HG02885 (cell line): Measurements from ENCODE around the gene CDC42BPA.

Experiments used
- ATAC-seq: cut with Tn5 transposase; IDR thresholded peaks from one replicate; pipeline ENCODE4 v1.9.1; 2021; ENCODE audit warnings: mild to moderate bottlenecking; ENCODE audit not compliant: unreplicated experiment, poor library complexity

CDC42BPA gene

GRCh38 chr1:227086636-227087035 lies 231.7 kb downstream of the CDC42BPA start:
- no peak for ATAC-seq

DNA sequence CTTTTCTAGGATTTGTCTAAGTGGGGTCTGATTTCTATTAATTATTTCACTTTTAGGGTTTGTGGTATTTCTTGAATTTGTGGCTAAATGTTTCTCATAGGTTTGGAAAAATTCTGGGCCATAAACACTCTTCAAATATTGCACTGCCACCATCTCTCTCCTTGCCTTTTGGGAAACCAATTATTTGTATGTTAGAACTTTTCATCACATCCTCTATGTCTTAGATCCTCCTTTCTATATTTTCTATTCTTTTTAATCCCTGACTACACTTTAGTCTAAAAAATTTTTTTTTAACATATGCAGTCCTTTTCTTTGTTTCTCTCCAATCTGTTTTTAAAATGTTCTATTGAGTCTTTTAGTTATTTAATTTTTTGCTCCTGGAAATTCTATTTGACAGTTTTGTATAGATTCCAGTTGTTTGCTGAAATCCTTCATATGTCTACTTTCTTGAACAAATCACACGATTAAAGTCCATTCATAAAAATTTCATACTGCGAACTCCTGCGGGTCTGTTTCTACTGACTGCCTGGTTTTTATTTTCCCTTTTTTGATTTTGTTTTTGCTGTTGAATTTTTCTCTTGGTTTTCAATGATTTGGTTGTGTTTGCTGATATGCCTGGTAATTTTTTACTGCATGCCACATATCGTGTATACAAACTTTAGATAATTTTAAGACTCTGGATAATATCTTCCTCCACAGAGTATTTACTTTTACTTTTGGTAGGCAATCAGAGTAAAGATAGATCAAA lies 235.1 kb downstream of the CDC42BPA start:
- no peak for ATAC-seq

GRCh38 chr1:227077783-227078182 lies 240.5 kb downstream of the CDC42BPA start:
- ATAC-seq: no peak

DNA sequence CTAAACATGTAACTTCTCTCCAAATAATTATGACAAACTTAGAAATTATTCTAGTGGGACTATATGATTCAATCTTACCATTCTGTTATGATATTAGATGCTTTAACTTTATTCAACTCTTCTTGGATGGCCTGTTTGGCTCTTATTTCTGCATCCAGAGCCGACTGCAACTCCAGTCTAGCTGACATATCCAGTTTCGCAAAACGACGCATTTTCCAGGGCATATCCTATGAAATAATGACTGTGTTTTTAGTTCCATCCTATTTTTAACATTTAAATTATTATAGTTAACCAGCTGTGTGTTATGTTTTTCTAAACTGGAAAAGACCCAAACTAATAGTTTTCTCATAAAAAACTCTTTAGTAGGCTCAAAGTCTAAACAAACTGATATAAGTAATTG lies 244.5 kb downstream of the CDC42BPA start:
- no peak for ATAC-seq

DNA sequence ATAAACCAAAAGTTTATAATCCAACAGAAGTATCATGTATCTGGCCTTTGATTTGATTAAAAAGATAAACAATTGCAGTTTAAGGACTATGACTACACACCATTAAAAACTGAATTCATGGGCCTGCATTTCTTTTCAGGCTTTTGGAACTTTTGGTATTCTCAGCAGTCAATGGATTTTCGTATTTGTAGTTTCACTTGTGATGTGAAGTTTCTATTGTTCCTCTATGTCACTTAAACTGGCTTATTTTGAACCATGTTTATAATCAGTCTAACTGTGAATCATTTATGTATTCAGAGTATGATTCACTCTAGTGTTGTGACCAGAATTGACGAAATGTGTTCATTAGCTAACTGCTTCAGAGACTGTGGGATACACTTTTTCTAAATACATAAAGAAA lies 245.3 kb downstream of the CDC42BPA start:
- ATAC-seq: peak; percentile 57

GRCh38 chr1:227071895-227072587 lies 246.3 kb downstream of the CDC42BPA start:
- ATAC-seq: no peak

DNA sequence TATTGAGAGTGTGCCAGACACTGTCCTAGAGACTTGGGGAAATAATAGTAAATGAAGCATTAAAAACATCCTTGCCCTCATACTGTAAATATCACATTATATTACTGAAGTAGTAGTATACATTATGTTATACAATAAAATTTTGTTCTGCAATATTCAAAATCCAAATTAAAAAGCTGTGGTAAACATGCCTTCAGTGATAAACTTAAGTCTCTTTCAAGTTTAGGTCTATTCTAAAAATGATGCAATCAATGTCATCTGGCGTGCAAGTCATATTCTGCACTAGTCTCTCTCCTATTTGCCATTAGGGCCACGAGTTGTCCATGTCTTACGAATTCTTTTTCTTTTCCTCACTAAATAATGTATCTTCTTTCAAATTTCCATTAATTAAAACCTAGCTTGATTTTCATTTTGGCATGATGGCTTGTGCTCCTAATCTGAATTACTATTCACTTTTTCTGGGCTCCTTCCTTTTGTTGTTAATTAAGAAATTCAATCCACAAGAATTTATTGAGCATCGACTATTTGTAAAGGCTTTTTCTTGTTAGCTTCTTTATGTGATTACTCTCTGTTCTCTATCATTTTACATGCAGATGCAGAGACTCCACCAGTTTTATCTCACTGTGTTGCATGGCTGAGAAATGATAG lies 247.5 kb downstream of the CDC42BPA start:
- ATAC-seq: no peak

GRCh38 chr1:227069490-227069889 lies 248.8 kb downstream of the CDC42BPA start:
- ATAC-seq: no peak

DNA sequence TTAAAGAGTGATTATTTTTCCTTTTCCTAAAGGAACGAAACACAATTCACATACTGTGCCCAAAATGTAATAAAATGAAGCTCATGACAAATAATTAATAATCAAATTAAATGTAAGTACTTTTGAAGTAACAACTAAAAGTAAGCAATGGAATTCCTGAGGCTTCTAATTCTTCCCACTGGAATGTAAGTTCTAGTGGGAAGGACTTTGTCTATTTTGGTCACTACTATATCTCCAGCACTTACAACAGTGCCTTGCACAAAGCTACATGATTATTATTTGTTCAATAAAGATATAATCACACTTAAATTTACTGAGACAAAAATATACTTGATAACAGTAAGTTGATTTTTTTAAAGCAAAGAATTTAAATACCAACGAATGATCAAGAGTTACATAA lies 249.4 kb downstream of the CDC42BPA start:
- ATAC-seq: no peak

DNA sequence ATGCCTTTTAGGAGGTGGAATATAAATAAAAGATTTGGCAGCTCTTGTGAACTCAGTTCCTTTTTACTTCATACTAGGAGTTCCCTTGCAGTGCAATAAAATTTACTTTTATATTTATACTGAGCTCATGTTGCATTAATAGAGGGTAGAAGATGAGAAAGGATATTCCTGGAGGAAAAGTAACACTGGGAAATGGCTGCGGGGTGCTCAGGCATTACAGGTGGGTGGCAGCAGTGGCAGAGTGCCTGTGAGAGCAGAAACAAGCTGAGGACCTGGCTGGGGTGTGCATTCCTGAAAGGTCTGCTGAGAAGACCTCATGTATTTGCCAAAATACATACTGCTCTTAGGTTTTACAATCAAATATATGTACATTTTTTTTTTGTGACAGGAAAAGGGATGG lies 251.3 kb downstream of the CDC42BPA start:
- no peak for ATAC-seq

DNA sequence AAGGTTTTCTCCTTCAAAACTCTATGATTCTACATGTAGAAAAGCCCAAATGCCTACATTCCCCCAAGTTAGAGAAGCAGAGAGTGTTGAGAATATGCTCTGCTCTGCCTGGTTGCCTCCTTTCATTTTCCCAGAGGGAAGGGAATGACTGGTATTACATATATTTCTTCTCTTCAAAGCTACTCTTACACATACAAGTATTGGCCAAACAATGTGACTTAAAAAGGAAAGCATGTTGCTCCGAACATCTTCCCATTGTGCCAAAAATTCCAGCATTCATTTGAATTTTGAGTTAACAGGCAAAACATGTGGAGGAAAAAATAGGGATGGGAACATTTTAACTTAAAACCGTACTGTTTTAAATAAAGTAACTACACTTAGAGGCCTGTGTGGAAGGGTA lies 253.0 kb downstream of the CDC42BPA start:
- ATAC-seq: no peak

DNA sequence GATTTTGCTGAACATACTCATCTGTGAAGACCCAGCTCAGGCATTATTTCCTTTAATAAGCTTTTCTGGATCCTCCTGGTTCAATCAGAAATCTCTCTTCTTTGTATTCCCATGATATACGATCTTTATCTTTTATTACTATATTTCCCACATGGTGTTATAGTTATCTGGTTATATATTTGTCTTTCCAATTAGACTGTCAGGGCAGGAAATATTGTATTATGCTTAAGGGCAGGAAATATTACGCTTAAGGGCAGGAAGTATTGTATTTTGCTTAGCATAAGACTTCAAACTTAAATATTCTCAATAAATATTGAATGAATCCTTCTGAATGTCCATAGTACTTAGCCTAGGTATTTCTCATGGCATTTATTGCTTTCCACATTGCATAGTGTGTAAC lies 256.0 kb downstream of the CDC42BPA start:
- ATAC-seq: no peak

DNA sequence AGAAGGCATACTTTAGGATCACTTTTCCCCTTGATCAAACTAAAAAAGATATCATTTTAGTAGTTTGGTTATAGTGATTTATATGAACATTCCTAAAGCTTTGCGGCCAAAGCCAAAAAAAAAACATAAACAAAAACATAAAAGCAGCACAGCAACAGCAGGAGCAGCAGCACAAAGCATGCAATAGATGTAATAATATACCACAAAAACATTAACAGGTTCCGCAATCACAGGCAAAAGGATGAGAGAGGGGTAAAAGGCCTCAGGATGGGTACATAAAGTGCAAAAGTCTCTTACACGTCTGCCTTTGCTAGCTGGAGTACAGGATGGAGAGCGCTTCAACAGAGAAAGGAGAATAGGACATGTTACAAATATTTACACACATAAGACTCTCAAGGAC lies 259.2 kb downstream of the CDC42BPA start:
- no peak for ATAC-seq

DNA sequence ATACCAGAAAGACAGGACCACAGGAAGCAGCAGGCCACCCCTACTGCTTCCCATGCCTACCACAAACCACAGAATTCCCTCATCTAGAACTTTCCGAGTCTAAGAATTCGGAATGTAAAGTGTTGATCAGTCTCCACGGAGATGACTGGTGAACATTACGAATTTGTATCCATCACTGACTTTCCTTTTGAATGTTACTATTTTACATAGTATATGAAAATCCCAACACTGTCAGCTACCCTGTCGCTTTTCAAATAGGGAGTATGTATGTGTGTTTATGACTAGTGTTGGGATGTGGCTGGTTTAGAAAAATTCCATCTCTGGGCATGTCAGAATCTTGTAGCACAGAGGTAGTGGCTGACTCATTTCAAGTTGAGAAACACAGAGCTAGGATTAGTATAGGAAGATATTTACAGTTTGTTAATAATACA lies 260.0 kb downstream of the CDC42BPA start:
- ATAC-seq: no peak

DNA sequence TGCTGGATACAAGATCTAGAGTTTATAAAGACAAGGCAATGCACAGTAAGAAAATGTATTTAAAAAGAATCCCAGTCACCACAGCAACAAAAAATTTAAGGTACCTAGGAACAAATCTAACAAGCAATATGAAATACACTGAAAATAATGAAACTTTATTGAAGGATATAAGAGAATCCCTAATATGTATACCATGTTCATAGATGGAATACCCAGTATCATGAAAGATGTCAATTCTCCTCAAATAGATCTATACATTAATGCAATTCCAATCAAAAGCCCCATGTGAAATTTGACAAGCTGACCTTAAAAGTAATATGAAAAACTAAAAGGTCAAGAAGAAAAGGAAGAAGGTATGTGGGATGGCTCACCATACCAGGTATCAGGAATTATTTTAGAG lies 269.0 kb downstream of the CDC42BPA start:
- no peak for ATAC-seq

DNA sequence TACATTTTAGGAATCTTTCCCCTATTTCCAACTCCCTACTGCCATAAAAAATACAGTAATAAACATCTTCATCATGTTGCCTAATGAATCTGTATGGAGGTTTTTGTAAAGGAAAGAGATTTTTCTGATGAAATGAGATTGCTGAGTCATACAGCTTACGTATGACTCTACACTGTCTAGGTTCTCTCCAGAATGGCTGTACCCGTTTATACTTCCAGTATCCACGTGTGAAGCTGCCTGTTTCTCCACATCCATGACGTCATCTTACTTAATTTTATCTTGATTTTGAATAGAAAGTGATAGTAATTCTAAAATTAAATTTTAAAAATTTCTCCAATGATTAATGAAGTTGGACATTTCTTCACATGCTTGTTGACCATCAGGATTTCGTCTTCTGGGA lies 274.5 kb downstream of the CDC42BPA start:
- no peak for ATAC-seq

DNA sequence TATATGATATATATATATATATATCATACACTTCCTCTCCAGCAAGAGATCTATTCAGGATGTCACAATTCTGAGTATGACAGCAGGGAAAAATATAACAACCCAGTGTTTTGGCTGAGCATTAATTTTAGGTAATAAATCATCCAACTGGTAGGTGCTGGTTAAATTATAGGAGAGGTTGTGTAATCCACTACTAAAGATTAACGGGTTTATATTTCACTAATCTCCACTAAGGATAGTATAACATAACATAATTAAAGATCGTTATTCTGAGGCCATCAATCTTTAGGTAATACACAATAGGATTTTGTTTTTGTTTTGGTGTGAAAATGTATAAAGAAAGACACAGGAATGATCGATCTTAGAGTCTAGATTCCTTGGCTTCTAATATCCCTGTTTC lies 276.0 kb downstream of the CDC42BPA start:
- ATAC-seq: no peak

- ATAC-seq: no peak
Observed at GRCh38 chr1:227038401-227038800, 279.9 kb downstream of the CDC42BPA start.

GRCh38 chr1:227037121-227037520 lies 281.2 kb downstream of the CDC42BPA start:
- ATAC-seq: no peak

DNA sequence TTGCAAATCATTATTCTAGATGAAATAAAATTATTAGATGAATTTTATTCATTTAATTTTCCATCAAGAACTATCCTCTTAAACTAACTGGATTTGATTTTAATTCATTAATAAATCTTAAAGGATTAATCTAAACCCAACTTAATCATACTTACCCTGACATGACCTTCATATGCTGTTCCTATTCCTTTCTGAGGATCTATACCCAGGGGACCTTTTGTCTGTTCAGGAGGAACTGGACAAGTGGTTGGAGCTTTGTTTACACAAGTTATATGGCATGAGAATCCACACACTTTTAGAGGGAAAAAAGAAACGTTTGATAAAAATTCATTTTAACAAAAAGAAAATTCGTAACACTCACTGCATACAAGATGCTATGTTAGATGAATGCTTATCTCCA lies 283.0 kb downstream of the CDC42BPA start:
- no peak for ATAC-seq

GRCh38 chr1:227033880-227034279 lies 284.4 kb downstream of the CDC42BPA start:
- ATAC-seq: no peak
